Activated CD4-positive, alpha-beta T cell treated with anti-CD3 and anti-CD28 coated beads for 36 hours (primary cell): ENCODE results near the gene HOXC6. TPM values are rescaled to one million over a fixed set of nuclear protein-coding genes. Genes with fewer than 3 reads are reported as not detected.
A peak's percentile ranks its signal among the peaks of the same experiment; 100 is the strongest.

Experiments used
- ATAC-seq: fragments of 200-7000 bp; cut with Tn5 transposase; one replicate; pipeline ENCODE4 v1.10.0; 2021; ENCODE audit warnings: mild to moderate bottlenecking, moderate library complexity
- CTCF ChIA-PET: fragments of 350-600 bp; sonication (Branson Sonifier 250); formaldehyde crosslinking; loops from one replicate; lab custom pipeline; 2021; ENCODE audit warnings: antibody characterized with exemption; lab: Charles Lee
- POLR2A ChIA-PET: fragments of 350-600 bp; sonication (Branson Sonifier 250); formaldehyde crosslinking; loops from one replicate; lab custom pipeline; 2021; ENCODE audit warnings: antibody characterized with exemption, inconsistent platforms; lab: Charles Lee
- DNase-seq: peaks from one replicate; pipeline ENCODE4 v3.0.0-alpha.2; 2020
- H3K27ac Mint-ChIP-seq: one replicate; pipeline ENCODE4 v1.8.0; 2021; ENCODE audit warnings: mixed read lengths
- H3K27me3 Mint-ChIP-seq: one replicate; pipeline ENCODE4 v1.8.0; 2021; ENCODE audit warnings: mixed read lengths
- H3K36me3 Mint-ChIP-seq: one replicate; pipeline ENCODE4 v1.8.0; 2021; ENCODE audit warnings: low read depth, mixed read lengths
- H3K4me1 Mint-ChIP-seq: one replicate; pipeline ENCODE4 v1.8.0; 2021; ENCODE audit warnings: mixed read lengths
- H3K4me3 Mint-ChIP-seq: one replicate; pipeline ENCODE4 v1.8.0; 2021; ENCODE audit warnings: mild to moderate bottlenecking, moderate library complexity, mixed read lengths
- H3K9me3 Mint-ChIP-seq: one replicate; pipeline ENCODE4 v1.8.0; 2021; ENCODE audit warnings: low read depth, mixed read lengths
- intact Hi-C, 2 experiments: fragments of 100-400 bp; cut with DNase I in 1 of 2; cut with micrococcal nuclease in 1 of 2; formaldehyde crosslinking; loops; one replicate each; pipeline versions ENCODE4 v1.14.2 to v1.15.1; 2022 to 2024; cut with DNase I, micrococcal nuclease
- total RNA-seq, 2 experiments: library from RNA; stranded (reverse); gene quantifications; one replicate each; pipeline ENCODE4 v1.2.3, GENCODE V29; 2021

HOXC6 gene
- total RNA-seq, 2 experiments from 2014 or later = not detected

DNA sequence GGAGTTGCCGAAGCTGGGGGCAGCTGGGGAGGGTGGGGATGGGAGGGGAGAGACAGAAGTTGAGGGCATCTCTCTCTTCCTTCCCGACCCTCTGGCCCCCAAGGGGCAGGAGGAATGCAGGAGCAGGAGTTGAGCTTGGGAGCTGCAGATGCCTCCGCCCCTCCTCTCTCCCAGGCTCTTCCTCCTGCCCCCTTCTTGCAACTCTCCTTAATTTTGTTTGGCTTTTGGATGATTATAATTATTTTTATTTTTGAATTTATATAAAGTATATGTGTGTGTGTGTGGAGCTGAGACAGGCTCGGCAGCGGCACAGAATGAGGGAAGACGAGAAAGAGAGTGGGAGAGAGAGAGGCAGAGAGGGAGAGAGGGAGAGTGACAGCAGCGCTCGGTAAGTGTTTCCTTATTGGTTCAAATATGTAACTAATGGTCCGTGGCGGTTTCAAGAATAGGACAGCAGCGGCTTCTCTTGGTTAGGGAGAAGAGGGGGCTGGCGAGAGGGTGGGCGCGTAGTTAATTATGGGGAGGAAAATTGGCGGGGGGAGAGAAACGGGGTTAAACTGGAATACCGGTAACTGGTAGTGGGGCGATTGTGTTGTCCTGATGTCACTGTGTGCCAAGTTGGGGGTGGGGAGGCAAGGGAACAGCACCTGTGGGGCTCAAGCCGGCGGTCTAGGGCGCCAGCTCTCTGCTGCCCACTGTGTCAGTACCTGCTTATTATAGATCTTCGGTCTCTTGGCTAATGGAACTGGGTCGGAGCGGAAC lies 11.0 kb upstream of the HOXC6 start:
- Mint-ChIP-seq H3K27me3 (peaks cover 58% of the 10 kb centered on the region), H3K36me3 (no peaks in the 10 kb centered on the region), H3K4me1 (peaks cover 17% of the 10 kb centered on the region), H3K9me3 (no peaks in the 10 kb centered on the region), H3K4me3 (peak overlapping the region; percentile 65), H3K27ac (no peak overlapping the region)
- ATAC-seq (peak; percentile 55), DNase-seq (no peak)
- CTCF ChIA-PET = interaction anchor here (0.6 to 3.2 kb wide), 12 partner anchors 10 to 197 kb away, joined by 3 to 19 read pairs (median 4); partner anchors contain the start of genes HOXC10, HOXC5 and HOXC6
- POLR2A ChIA-PET = interaction anchor here (0.6 kb wide), 1 partner anchor 346 kb away, joined by 3 read pairs; no protein-coding TSS in a partner anchor
- intact Hi-C loops = no loop called here

DNA sequence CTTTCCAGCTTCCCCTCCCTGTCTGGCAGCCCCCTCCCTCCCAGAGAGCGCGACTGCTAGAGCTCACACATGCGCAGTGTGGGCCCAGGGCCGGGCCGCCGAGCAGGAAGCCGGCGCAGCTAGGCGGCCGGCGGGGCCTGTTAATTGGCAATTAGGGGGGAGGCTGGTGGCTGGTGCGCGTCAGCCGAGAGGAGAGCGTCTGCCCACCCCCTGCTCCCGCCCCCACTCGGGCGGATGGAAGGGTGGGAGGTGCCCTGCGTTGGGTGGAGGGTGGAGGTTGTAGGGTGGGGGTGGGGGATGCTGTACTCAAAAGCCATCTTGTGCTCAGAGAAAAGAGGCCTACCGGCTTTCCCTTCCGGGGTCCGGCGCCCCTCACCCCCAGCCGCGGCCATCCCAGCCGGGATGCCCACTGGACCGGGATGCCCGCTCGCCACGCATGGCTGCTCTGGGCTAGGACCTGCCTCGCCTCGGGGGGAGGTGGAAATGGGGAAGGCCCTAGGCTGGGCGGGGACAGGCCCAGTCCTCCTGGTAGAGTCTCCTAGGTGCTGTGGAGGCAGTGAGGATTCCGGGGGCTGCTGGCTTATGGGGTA lies 10.3 kb upstream of the HOXC6 start:
- Mint-ChIP-seq H3K27me3 (peaks cover 58% of the 10 kb centered on the region), H3K27ac (no peak overlapping the region), H3K36me3 (no peaks in the 10 kb centered on the region), H3K4me3 (peak overlapping the region; percentile 65), H3K9me3 (no peaks in the 10 kb centered on the region), H3K4me1 (peaks cover 17% of the 10 kb centered on the region)
- POLR2A ChIA-PET = no interaction called here
- peak; percentile 85 for DNase-seq
- ATAC-seq = peak; percentile 88
- CTCF ChIA-PET = interaction anchor here (0.6 to 3.2 kb wide), 12 partner anchors 9 to 197 kb away, joined by 3 to 19 read pairs (median 4); partner anchors contain the start of genes HOXC10, HOXC5 and HOXC6
- intact Hi-C loops = no loop called here

DNA sequence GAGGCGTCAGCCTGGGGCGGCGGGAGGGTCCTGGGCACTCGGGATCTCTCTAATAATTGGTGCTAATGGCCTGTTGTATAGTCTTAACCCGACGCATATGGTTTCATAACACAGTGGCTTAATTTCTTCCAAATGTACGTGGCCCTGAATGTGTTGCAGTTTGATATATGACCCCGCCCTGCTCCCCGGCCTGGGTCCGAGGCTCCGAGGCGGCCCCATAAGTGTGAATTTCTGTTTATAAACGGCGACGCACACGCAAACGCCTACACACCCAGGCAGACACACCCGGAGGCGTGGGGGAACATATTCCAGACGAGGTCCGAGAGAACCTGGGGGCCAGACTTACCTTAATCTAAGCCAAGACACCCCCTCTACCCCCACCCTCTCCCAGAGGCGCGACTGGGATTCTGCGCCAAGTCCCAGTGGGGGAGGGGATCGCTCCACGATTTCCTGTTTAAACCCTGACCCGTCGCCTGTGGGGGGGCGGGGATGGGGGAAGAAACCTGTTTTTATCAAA lies 9.7 kb upstream of the HOXC6 start:
- Mint-ChIP-seq H3K4me3 (peak overlapping the region; percentile 65), H3K36me3 (no peaks in the 10 kb centered on the region), H3K27ac (no peak overlapping the region), H3K27me3 (peaks cover 58% of the 10 kb centered on the region), H3K4me1 (peaks cover 17% of the 10 kb centered on the region), H3K9me3 (no peaks in the 10 kb centered on the region)
- ATAC-seq (no peak), DNase-seq (no peak)
- ChIA-PET POLR2A (no interaction called here), CTCF (interaction anchor here (1.5 to 1.8 kb wide), 2 partner anchors 14 to 189 kb away, joined by 8 to 19 read pairs; partner anchors contain the start of gene HOXC5)
- intact Hi-C loops = no loop called here

DNA sequence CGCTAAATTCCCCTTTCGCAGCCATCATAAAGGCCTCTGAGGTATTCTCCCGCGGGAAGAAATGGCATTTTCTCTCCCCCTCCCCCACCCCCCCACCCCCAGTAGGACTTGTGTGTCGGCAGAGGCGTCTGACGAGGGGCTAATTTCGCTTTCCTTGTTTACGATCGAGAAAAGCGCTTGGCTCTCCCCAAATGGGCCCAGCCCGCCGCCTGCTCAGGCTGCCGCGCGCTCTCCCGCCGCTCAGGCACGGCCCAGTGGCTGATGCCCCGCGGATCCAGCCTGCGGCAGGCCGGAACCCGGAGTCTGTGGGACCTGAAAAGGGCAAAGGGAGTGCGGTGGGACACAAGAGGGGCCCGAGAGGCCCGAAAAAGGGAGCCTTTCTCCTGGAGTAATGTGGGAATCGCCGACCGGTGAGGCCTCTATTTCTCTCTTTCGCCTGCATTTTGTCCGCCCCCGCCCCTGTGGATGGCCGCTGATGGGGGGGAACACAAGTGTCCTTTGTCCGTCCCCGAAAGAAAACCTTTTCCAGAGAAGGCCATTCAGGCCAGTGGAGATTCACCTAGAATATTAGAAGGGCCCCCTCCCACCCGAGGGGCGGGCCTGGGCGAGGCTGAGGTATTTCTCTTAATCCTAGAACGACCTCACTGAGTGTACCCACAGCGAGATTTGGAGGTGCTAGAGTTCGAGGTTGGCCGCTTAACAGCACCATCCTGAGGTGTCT lies 9.0 kb upstream of the HOXC6 start:
- CTCF ChIA-PET = no interaction called here
- intact Hi-C loops = no loop called here
- POLR2A ChIA-PET = no interaction called here
- peaks cover 17% of the 10 kb centered on the region for H3K4me1 Mint-ChIP-seq
- no peak overlapping the region for H3K27ac Mint-ChIP-seq
- H3K4me3 Mint-ChIP-seq = no peak overlapping the region
- no peaks in the 10 kb centered on the region for H3K9me3 Mint-ChIP-seq
- DNase-seq (no peak), ATAC-seq (no peak)
- peaks cover 60% of the 10 kb centered on the region for H3K27me3 Mint-ChIP-seq
- H3K36me3 Mint-ChIP-seq = no peaks in the 10 kb centered on the region

DNA sequence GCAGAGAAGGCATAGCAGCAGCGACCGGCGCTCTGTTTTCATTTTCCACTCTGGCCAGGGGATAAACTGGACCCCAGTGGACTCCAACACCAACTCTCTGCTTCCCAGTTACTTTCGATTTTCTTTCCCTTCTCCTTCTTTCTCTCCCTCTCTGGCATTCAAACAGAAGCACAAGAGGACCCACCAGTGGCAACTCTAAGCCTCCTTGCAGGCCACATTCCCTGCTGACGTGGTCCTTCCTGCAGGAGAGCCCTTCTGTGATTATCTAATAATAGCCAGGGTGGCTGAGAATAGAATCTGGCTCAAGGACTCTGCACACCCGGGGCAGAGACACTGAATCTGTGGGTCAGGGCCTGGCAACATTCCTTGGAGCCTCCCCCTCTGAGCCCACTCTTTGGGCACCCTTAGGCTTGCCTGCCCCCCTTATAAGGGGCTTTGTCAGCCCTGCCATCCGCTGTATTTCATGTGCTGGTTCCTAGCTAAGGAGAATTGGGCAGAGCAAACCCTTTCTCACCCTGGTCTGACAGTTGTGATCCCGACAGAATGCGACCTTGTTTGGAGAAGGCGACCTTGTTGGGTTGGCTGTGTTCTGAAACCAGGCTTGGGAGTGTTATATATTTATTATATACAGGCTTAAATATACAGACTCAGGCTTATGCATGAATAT lies 8.2 kb upstream of the HOXC6 start:
- Mint-ChIP-seq H3K4me1 (peaks cover 12% of the 10 kb centered on the region), H3K36me3 (no peaks in the 10 kb centered on the region), H3K4me3 (no peak overlapping the region), H3K27me3 (peaks cover 53% of the 10 kb centered on the region), H3K9me3 (no peaks in the 10 kb centered on the region), H3K27ac (no peak overlapping the region)
- CTCF ChIA-PET = no interaction called here
- no peak for DNase-seq
- intact Hi-C loops = no loop called here
- POLR2A ChIA-PET = no interaction called here
- ATAC-seq = no peak

DNA sequence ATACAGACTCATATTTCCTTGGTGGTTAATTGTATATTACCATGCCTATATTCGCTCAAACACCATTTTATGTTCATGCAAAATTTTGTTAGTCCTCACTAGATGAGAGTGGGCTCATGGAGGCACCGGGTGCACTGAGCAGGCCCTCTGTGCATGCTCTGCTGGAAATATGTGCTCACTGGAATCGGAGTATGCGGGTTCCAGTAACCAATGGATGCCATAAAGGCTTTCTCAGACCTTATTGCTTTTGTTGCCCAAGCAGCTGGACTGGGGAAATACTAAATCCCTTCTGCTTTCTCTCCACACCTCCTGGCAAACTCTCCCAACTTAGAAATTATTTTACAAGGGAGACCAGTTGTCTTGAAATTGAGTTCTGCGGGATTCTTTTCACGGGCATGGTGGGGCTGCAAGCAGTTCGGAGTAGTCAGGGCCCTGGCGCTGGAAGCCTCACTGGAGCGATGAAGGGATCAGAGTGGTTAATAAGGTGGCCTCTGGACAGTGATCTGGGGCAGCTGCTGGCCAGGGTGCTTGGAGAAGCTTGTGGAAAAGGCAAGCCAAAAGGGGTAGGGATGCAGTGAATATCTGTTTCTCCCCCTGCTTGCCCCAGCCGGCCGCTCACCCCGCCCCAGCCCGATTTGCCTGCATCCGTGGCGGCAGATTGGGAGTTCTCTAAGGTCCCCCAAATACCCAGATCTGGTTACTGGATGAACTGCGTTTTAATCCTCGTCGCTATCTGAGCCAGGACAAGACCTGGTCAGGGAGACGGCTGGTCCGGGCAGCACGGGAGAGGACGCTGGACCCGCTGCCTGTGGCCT lies 7.4 kb upstream of the HOXC6 start:
- ChIA-PET CTCF (interaction anchor here (3.5 kb wide), 1 partner anchor 12 kb away, joined by 23 read pairs; the partner anchor contains the start of gene HOXC5), POLR2A (no interaction called here)
- DNase-seq = no peak
- H3K36me3 Mint-ChIP-seq = no peaks in the 10 kb centered on the region
- no peak overlapping the region for H3K27ac Mint-ChIP-seq
- H3K27me3 Mint-ChIP-seq = peaks cover 50% of the 10 kb centered on the region
- intact Hi-C loops = no loop called here
- peaks cover 12% of the 10 kb centered on the region for H3K4me1 Mint-ChIP-seq
- no peak for ATAC-seq
- no peak overlapping the region for H3K4me3 Mint-ChIP-seq
- no peaks in the 10 kb centered on the region for H3K9me3 Mint-ChIP-seq

DNA sequence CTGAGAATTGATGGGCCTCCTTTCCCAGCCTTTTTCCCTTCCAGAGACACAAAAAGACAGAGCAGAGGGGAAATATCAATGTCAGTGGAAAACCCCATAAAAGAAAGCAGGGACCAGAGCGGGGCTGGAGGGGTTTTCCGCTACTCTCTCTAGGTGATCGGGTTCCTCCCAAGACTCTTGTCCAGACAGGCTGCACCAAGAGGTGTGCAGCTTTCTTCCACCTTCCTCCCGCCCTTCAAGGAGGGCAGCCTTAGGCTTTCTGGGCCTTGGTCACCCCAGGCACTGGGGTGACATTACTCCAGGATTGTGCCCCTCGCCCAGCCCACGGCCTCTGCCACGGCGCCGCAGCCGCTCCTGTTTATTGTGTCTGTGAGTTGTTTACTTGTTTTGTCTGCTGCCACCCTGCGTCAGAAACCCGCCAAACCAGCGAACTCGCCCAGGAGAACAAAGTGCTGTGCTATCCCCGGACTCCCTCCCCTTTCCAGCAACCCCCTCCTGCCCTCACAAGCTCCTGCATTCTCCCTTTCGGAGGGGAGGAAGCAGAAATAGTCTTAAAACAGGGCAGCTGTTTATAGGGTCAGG lies 6.7 kb upstream of the HOXC6 start:
- Mint-ChIP-seq H3K4me3 (no peak overlapping the region), H3K9me3 (no peaks in the 10 kb centered on the region), H3K36me3 (no peaks in the 10 kb centered on the region), H3K27ac (no peak overlapping the region), H3K4me1 (peaks cover 12% of the 10 kb centered on the region), H3K27me3 (peaks cover 55% of the 10 kb centered on the region)
- CTCF ChIA-PET = interaction anchor here (0.6 to 3.5 kb wide), 4 partner anchors 11 to 180 kb away, joined by 4 to 23 read pairs (median 4); partner anchors contain the start of gene HOXC5
- POLR2A ChIA-PET = no interaction called here
- ATAC-seq (no peak), DNase-seq (no peak)
- intact Hi-C loops = loop anchor here in 1 of 2 experiments (2.0 kb wide), 1 partner anchor 15 kb away; no protein-coding TSS in a partner anchor

DNA sequence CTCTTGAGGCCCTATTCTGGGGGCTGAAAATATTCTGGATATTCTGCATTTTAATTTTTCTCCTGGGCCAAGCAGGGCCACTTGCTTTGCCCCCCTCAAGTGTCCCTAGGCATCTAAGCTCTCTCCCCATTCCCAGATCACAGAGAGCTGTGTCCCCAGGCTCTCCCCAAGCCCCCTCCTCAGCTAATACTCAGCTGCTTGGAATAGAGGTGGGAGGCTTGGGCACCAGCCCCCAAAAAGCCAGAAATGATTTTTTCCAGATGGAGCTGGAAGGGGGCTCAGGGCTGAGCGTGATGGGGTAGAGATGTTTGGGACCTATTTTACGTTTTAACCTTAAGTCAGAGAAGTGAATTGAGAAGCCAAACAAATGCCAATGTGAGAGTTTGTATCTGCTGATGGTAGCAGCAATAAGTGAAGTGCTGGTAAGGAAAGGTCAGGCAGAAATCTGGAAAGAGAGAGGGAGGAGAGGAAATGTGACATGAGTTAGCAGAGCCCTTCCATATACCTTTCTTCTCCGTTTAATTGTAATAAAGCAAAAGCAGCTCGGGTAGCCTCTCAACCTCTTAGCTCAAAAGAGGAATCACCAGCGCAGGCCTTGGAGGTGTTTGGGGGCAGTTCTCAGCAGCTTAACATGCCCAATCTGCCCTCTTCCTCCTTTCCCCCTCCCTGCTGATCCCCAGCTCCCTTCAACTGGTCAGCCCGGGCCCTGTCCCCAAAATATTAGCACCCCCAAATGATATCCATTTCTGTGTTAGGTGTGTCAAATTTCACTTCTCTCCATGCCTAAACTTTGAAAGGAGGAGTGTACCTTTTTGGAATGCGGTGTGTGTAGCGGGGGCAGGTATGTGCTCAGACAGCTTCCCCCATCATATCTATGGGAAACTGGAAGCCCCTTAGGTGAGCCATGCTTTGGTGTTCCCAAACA lies 5.0 kb upstream of the HOXC6 start:
- Mint-ChIP-seq H3K27me3 (peaks cover 60% of the 10 kb centered on the region), H3K9me3 (no peaks in the 10 kb centered on the region), H3K36me3 (no peaks in the 10 kb centered on the region), H3K4me1 (peaks cover 10% of the 10 kb centered on the region), H3K27ac (no peak overlapping the region), H3K4me3 (no peak overlapping the region)
- ATAC-seq (no peak), DNase-seq (no peak)
- ChIA-PET POLR2A (interaction anchor here (0.5 kb wide), 1 partner anchor 186 kb away, joined by 5 read pairs; no protein-coding TSS in a partner anchor), CTCF (interaction anchor here (0.8 to 3.5 kb wide), 7 partner anchors 9 to 185 kb away, joined by 3 to 23 read pairs (median 4); partner anchors contain the start of gene HOXC5)
- intact Hi-C loops = loop anchor here in 1 of 2 experiments (2.0 kb wide), 1 partner anchor 16 kb away; no protein-coding TSS in a partner anchor

DNA sequence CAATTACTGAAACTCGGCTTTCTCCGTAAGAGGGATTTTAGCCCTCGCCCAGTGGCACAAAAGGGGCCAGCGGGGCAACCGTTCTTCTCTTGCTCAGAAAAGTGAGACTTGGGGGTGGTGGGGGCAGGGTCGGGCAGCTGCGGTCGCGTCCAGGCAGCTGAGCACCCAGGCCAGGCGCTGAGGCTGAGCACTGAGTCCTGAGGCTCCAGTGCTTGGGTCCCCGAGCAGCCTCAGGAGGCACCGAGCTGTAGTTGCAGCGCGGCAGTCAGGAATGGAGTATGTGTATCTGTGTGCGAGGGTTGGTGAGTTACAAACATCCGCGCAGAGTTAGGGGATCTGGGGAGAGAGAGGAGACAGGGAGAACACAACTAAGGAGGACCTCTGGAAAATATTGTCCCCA lies 4.1 kb upstream of the HOXC6 start:
- ChIA-PET CTCF (interaction anchor here (0.9 to 3.5 kb wide), 7 partner anchors 8 to 184 kb away, joined by 3 to 23 read pairs (median 4); partner anchors contain the start of gene HOXC5), POLR2A (no interaction called here)
- H3K36me3 Mint-ChIP-seq = no peaks in the 10 kb centered on the region
- H3K4me1 Mint-ChIP-seq = peaks cover 11% of the 10 kb centered on the region
- no peak overlapping the region for H3K27ac Mint-ChIP-seq
- intact Hi-C loops = no loop called here
- DNase-seq = no peak
- ATAC-seq = no peak
- no peak overlapping the region for H3K4me3 Mint-ChIP-seq
- H3K27me3 Mint-ChIP-seq = peaks cover 65% of the 10 kb centered on the region
- H3K9me3 Mint-ChIP-seq = no peaks in the 10 kb centered on the region
